ENCODE results near the gene CAPZA2.
A peak's percentile ranks its signal among the peaks of the same experiment; 100 is the strongest.
"Not testable (repeated sequence)": the region's sequence is repeated elsewhere in the genome, so short reads cannot be mapped to it uniquely, and the experiment has no call there.

CAPZA2 gene

DNA sequence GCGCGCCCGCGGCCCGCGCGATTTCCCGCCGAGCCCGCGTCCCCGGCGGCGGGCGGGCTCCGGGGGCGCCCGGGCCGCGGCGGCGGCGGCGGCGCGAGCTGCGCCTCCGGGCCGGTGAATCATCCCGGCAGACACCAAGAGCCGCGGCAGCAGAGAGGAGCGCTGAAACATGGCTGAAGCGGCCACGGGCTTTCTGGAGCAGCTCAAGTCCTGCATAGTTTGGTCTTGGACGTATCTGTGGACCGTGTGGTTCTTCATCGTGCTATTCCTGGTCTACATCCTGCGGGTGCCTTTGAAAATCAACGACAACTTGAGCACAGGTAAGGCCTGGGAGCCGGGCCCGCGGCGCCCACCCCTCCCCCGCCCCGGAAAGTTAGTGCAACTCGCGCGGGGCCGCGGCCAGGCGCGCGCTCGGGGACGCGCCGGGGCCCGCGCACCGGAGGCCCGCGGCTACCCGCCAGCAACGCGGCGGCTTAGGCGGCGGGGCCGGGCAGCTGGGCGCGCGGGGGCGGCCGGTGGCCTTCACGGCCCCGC, 91.1 kb downstream of the CAPZA2 start, which contains the start of gene ST7:
TSS of gene ST7 (plus strand) at position 130 of the 534 bp plus-strand sequence. CDS start at position 170, 40 bp downstream.
- DNase-seq (ENCODE audit: low spot score) = peak; percentile 79
- in situ Hi-C loops (cut with MboI; ENCODE audit: low sequenced_read_pairs, unreplicated experiment) = no loop called here
- TF ChIP-seq, protein P1, sequence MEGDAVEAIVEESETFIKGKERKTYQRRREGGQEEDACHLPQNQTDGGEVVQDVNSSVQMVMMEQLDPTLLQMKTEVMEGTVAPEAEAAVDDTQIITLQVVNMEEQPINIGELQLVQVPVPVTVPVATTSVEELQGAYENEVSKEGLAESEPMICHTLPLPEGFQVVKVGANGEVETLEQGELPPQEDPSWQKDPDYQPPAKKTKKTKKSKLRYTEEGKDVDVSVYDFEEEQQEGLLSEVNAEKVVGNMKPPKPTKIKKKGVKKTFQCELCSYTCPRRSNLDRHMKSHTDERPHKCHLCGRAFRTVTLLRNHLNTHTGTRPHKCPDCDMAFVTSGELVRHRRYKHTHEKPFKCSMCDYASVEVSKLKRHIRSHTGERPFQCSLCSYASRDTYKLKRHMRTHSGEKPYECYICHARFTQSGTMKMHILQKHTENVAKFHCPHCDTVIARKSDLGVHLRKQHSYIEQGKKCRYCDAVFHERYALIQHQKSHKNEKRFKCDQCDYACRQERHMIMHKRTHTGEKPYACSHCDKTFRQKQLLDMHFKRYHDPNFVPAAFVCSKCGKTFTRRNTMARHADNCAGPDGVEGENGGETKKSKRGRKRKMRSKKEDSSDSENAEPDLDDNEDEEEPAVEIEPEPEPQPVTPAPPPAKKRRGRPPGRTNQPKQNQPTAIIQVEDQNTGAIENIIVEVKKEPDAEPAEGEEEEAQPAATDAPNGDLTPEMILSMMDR (IDR thresholded peaks at IDR 0.05; ENCODE audit: borderline replicate concordance, control extremely low read depth, extremely low read depth, insufficient read depth, missing control alignments) = no peak

DNA sequence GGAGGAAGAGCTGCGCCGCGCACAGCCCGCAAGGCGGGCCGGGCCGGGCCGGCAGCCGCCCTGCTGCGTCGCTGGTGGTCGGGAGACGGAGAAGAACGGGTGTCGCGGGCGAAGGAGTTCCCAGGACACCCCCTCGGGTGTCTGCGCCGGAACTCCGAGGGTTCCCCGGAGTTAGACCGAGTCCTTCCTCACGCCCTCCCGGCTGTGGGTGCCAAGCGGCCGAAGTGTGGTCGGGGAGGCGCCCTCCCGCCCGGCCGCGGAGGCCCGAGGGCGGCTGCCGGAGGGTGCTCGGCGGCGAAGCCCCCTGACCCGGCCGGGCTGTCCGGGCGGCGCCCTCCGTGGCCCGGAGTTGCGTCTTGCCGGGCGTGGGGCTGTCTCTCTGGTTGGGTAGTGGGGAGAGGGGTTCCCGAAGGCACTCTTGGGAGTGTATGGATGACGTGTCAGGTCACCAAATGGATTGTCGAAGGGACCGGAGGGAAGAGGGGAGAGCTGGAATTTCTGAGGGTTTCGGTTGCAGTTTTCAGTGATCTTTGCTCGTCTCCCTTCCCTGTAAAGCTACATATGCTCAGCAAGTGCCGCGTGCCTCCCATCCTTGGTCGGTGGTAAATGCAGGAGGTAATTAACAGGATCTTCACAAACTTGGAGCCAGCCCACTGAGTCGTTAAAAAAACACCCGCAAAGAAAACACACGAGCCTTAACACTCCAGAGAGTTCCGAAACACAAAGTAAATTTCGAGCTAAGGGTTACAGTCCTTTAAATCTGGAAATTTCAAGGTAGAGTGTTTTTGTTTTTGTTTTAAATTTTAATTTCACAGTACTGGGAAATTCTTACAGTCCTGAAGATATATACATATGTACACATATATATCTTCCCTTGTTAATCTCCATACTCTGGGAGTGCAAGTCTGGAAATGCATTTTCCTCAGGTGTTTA, 91.8 kb downstream of the CAPZA2 start:
- TF ChIP-seq, protein P1 (IDR thresholded peaks at IDR 0.05; ENCODE audit: borderline replicate concordance, control extremely low read depth, extremely low read depth, insufficient read depth, missing control alignments) = no peak
- DNase-seq (ENCODE audit: low spot score) = no peak
- in situ Hi-C loops (cut with MboI; ENCODE audit: low sequenced_read_pairs, unreplicated experiment) = no loop called here

DNA sequence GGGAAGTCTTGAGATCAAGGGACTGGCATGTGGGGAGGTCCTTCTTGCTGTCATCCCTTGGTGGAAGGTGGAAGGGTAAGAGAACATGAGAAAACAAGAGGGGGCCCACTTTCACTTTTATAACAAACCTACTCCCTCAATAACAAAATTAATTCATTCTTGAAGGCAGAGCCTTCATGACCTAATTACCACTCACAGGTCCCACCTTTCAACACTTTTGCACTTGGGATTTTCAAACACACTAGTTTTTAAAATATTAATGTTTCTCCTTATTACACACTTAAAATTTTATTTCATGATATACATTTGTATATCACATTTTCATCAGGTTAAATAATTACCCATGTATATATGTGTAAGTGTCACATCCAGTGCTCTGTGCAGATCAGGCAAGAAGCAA, 93.0 kb downstream of the CAPZA2 start:
- no peak for DNase-seq (ENCODE audit: low spot score)
- TF ChIP-seq, protein P1 (IDR thresholded peaks at IDR 0.05; ENCODE audit: borderline replicate concordance, control extremely low read depth, extremely low read depth, insufficient read depth, missing control alignments) = no peak
- in situ Hi-C loops (cut with MboI; ENCODE audit: low sequenced_read_pairs, unreplicated experiment) = no loop called here

DNA sequence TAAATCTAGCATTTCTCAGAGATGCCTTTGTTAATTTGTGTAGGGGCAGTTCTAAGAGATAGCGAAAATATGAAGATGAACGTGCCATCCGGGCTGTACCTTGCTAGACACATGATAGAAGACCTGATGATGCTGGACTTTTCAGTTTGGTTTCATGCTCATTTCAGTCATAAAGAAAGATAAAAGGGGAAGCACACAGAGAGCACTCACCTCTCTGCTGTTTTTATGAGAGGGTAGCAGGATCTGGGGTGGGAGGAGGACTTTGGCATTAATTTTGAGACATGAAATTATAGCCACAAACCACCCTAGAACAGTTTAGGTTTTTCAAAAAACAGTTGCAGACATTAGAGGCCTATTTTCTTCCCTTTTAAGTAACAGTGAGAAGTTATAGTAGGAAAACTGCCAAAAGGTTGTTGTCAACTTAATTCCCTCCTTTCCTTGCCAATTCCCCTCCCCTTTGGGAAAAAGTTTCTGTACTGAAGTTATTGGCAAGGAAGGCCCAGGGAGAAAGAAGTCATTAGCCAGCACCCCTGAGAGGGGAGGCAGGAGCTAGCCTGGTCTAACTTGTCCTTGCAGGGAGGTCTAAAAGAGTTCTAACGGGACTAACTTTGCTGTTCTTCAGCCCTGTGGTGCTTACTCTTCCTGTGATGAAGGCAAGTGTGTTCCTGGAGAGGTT, 93.6 kb downstream of the CAPZA2 start:
- in situ Hi-C loops (cut with MboI; ENCODE audit: low sequenced_read_pairs, unreplicated experiment) = no loop called here
- DNase-seq (ENCODE audit: low spot score) = peak; percentile 64
- TF ChIP-seq, protein P1 (IDR thresholded peaks at IDR 0.05; ENCODE audit: borderline replicate concordance, control extremely low read depth, extremely low read depth, insufficient read depth, missing control alignments) = no peak

DNA sequence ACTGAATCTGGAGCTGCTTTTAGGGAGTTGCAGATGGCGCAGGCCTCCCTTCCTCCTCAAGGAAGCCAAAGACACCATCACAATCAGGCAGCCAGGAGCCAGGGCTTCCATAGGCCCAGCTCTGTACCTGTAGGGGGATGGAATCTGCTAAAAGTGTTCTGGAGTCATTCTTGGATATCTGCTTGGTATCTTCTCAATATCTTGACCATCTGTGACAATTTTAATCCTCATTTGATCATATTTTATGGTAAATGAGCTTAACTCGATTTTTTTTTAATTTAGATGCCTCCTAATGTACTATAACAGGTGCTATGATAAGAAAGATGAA, 94.1 kb downstream of the CAPZA2 start:
- DNase-seq (ENCODE audit: low spot score) = no peak
- in situ Hi-C loops (cut with MboI; ENCODE audit: low sequenced_read_pairs, unreplicated experiment) = no loop called here
- TF ChIP-seq, protein P1 (IDR thresholded peaks at IDR 0.05; ENCODE audit: borderline replicate concordance, control extremely low read depth, extremely low read depth, insufficient read depth, missing control alignments) = no peak

DNA sequence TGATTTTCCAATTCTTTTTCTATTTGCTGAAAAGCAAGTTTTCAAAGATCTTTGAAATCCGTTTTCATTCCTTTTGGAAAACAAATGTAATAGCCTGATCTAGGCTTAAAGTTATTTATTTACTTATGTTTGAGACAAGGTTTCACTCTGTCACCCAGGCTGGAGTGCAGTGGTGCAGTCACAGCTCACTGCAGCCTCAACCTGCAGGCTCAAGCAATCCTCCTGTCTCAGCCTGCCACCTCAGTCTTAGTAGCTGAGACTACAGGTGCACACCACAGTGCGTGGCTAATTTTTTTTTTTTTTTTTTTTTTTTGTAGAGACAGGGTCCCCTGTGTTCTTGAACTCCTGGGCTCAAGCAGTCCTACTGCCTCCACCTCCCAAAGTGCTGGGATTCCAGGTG, 95.5 kb downstream of the CAPZA2 start:
- TF ChIP-seq, protein P1 (IDR thresholded peaks at IDR 0.05; ENCODE audit: borderline replicate concordance, control extremely low read depth, extremely low read depth, insufficient read depth, missing control alignments) = no peak
- in situ Hi-C loops (cut with MboI; ENCODE audit: low sequenced_read_pairs, unreplicated experiment) = no loop called here
- no peak for DNase-seq (ENCODE audit: low spot score)

DNA sequence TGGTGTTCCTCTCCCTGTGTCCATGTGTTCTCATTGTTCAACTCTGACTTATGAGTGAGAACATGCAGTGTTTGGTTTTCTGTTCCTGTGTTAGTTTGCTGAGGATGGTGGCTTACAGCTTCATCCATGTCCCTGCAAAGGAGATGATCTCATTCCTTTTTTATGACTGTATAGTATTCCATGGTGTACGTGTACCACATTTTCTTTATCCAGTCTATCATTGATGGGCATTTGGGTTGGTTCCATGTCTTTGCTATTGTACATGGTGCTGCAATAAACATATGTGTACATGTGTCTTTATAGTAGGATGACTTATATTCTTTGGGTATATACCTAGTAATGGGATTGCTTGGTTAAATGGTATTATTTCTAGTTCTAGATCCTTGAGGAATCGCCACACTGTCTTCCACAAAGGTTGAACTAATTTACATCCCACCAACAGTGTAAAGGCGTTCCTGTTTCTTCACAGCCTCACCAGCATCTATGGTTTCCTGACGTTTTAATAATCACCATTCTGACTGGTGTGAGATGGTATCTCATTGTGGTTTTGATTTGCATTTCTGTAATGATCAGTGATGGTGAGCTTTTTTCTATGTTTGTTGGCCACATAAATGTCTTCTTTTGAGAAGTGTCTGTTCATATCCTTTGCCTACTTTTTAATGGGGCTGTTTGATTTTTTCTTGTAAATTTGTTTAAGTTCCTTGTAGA, 99.7 kb downstream of the CAPZA2 start:
- DNase-seq (ENCODE audit: low spot score); in situ Hi-C loops (cut with MboI; ENCODE audit: low sequenced_read_pairs, unreplicated experiment): not testable (repeated sequence)
